HepG2 (cell line): ENCODE measurements around the gene GSKIP. TPM values are rescaled to one million over a fixed set of nuclear protein-coding genes. Genes with fewer than 3 reads are reported as not detected.

Experiments used
- ATF1 ChIP-seq: IDR thresholded peaks from 2 replicates; pipeline ENCODE4 v1.6.1; 2016; ENCODE audit warnings: mild to moderate bottlenecking, control low read depth
- FOXP1 ChIP-seq, 2 experiments: fragments of 450-650 bp in 1 of 2; IDR thresholded peaks; 2 replicates each; pipeline ENCODE4 v1.6.1; 2017 to 2018; ENCODE audit warnings: antibody characterized with exemption in 1 of 2
- HNRNPH1 ChIP-seq: fragments of 200-400 bp; formaldehyde crosslinking; optimal IDR thresholded peaks from 2 replicates; pipeline ENCODE3; 2017; ENCODE audit warnings: mild to moderate bottlenecking, low read depth, low read length
- KMT2B ChIP-seq: IDR thresholded peaks from 2 replicates; pipeline ENCODE4 v1.6.1; 2016; ENCODE audit warnings: missing genetic modification reagents, missing compliant biosample characterization
- MAFF ChIP-seq: IDR thresholded peaks from 2 replicates; pipeline ENCODE4 v1.6.1; 2011; ENCODE audit warnings: low read depth, low read length, improper control_type of control experiment
- NPAS2 ChIP-seq: sonication (generic); formaldehyde crosslinking; IDR thresholded peaks from 2 replicates; pipeline ENCODE4 v1.8.0; 2022; ENCODE audit warnings: mild to moderate bottlenecking, missing genetic modification reagents, borderline replicate concordance
- XBP1 ChIP-seq: sonication (generic); formaldehyde crosslinking; IDR thresholded peaks from 2 replicates; pipeline ENCODE4 v1.5.0; 2020; ENCODE audit warnings: missing genetic modification reagents
- ZBTB25 ChIP-seq: IDR thresholded peaks from 2 replicates; pipeline ENCODE4 v1.6.1; 2018; ENCODE audit warnings: missing genetic modification reagents
- ZNF263 ChIP-seq: sonication (generic); formaldehyde crosslinking; IDR thresholded peaks from 2 replicates; pipeline ENCODE4 v1.4.0; 2020; ENCODE audit warnings: missing genetic modification reagents
- ZNF274 ChIP-seq: sonication (generic); formaldehyde crosslinking; IDR thresholded peaks from 2 replicates; pipeline ENCODE4 v1.5.1; 2020; ENCODE audit warnings: mild to moderate bottlenecking, missing genetic modification reagents
- ZNF691 ChIP-seq: sonication (generic); formaldehyde crosslinking; IDR thresholded peaks from 2 replicates; pipeline ENCODE4 v1.4.0; 2020; ENCODE audit warnings: missing genetic modification reagents, low read depth, mild to moderate bottlenecking, borderline replicate concordance
- ZNF879 ChIP-seq: sonication (generic); formaldehyde crosslinking; IDR thresholded peaks from 2 replicates; pipeline ENCODE4 v1.8.1; 2023; ENCODE audit warnings: missing genetic modification reagents
- polyA plus RNA-seq, 8 experiments: library from polyadenylated mRNA; depleted of rRNA in 3 of 8; stranded (reverse) in 7 of 8; unstranded in 1 of 8; fragments of >200 nt; fragmentation: Illumina TruSeq in 4 of 8; extraction: Trizol in 4 of 8; gene quantifications; 2 replicates each; pipeline versions ENCODE4 v1.2.1 to v1.2.3, GENCODE V29; 2011 to 2016; ENCODE audit warnings: low read depth in 4 of 8, missing spikeins in 1 of 8, mixed read lengths in 1 of 8; ENCODE audit not compliant: insufficient read depth in 1 of 8
- total RNA-seq, 5 experiments: library from RNA; depleted of rRNA; stranded (reverse); fragments of >200 nt; fragmentation: Illumina TruSeq; extraction: Trizol; gene quantifications; 2 replicates each; pipeline ENCODE4 v1.2.3, GENCODE V29; 2016; ENCODE audit warnings: low read depth in 1 of 5
- TF ChIP-seq, protein P1 (sequence below): sonication (generic); formaldehyde crosslinking; IDR thresholded peaks from 2 replicates; pipeline ENCODE4 v1.5.1; 2020; ENCODE audit warnings: mild to moderate bottlenecking, missing genetic modification reagents, moderate library complexity

GSKIP gene
- total and polyA plus RNA-seq, 2 of the 13 experiments (the other 11 are each of a cell fraction or from before 2014, with no cell fraction given) = 12.5 to 27.3 TPM

DNA sequence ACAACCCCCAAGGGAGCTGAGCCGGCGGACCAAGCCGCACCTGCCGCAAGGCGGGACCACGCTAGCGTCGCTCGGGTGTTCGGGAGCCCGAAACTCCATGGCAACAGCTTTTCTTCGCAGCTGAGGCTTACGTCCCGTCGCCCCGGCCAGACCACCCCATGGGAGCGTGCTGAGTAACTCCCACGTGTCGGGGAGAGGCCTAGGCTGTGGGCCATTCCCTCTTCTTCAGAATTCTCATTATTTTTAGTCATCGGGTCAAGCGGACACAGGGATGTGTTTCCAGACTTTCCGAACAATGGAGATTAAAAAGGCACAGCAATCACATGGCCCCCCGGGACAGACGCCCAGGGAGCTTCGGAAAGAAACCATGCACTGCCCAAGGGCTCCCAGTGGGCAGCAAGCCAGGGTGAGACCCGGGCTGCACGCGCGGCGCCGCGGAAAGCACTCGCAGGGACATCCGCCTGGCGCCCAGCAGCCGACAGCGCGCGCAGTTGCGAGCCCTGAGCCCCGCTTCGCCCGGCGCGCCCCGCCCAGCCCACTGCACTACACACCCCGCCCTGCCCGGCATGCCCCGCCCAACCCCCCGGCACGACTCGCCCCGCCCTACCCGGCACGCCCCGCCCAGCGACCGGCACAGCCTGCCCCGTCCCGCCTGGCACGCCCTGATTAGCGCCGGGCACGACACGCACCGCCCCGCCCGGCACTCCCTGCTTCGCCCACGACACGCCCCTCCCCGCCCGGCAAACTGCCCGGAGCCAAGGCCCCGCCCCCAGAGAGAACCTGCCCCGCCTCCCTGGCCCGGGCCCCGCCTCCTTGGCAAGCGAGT is 28.2 kb downstream of the GSKIP start (continued):
- no peak for TF ChIP-seq ZBTB25 (CRISPR knock-in tag)
- TF ChIP-seq KMT2B (CRISPR knock-in tag) = peak; percentile 47; the same call in 1 of the 2 replicates
- TF ChIP-seq MAFF = no peak
- TF ChIP-seq HNRNPH1 = no peak
- TF ChIP-seq XBP1 (CRISPR knock-in tag) = no peak
- TF ChIP-seq ATF1 (CRISPR knock-in tag) = no peak
- TF ChIP-seq NPAS2 (CRISPR knock-in tag) = no peak
- no peak for TF ChIP-seq FOXP1 (IDR thresholded peaks at IDR 0.05)
- TF ChIP-seq FOXP1 (CRISPR knock-in tag; IDR thresholded peaks at IDR 0.05) = no peak
- TF ChIP-seq, protein P1, sequence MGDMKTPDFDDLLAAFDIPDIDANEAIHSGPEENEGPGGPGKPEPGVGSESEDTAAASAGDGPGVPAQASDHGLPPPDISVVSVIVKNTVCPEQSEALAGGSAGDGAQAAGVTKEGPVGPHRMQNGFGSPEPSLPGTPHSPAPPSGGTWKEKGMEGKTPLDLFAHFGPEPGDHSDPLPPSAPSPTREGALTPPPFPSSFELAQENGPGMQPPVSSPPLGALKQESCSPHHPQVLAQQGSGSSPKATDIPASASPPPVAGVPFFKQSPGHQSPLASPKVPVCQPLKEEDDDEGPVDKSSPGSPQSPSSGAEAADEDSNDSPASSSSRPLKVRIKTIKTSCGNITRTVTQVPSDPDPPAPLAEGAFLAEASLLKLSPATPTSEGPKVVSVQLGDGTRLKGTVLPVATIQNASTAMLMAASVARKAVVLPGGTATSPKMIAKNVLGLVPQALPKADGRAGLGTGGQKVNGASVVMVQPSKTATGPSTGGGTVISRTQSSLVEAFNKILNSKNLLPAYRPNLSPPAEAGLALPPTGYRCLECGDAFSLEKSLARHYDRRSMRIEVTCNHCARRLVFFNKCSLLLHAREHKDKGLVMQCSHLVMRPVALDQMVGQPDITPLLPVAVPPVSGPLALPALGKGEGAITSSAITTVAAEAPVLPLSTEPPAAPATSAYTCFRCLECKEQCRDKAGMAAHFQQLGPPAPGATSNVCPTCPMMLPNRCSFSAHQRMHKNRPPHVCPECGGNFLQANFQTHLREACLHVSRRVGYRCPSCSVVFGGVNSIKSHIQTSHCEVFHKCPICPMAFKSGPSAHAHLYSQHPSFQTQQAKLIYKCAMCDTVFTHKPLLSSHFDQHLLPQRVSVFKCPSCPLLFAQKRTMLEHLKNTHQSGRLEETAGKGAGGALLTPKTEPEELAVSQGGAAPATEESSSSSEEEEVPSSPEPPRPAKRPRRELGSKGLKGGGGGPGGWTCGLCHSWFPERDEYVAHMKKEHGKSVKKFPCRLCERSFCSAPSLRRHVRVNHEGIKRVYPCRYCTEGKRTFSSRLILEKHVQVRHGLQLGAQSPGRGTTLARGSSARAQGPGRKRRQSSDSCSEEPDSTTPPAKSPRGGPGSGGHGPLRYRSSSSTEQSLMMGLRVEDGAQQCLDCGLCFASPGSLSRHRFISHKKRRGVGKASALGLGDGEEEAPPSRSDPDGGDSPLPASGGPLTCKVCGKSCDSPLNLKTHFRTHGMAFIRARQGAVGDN (CRISPR knock-in tag) = peak; percentile 90
- TF ChIP-seq ZNF263 (CRISPR knock-in tag) = 0 out of 2 replicates have a peak, but pooled peaks have one; percentile 12
- TF ChIP-seq ZNF274 (CRISPR knock-in tag) = peak; percentile 75; the same call in 1 of the 2 replicates
- no peak for TF ChIP-seq ZNF879
- TF ChIP-seq ZNF691 (CRISPR knock-in tag) = peak; percentile 41; the same call in 1 of the 2 replicates
- TF ChIP-seq, all 625 proteins: peak for 145
